ENCODE results near the gene CC2D1A.

The CC2D1A gene

GRCh38 chr19:13906521-13906904, 512 bp downstream of the CC2D1A start:
- H3K27me3 ChIP-seq (ENCODE audit: insufficient read depth, poor library complexity, severe bottlenecking): no peaks in the 10 kb centered on the region
- DNase-seq (ENCODE audit: low read depth in 1 of 2, low spot score in 1 of 2): no peak
- TF ChIP-seq REST (IDR thresholded peaks at IDR 0.05; ENCODE audit: insufficient replicate concordance, low read depth): no peak
- TF ChIP-seq SPI1 (IDR thresholded peaks at IDR 0.05; ENCODE audit: borderline replicate concordance, low read depth): no peak
- TF ChIP-seq POLR2AphosphoS5 (IDR thresholded peaks at IDR 0.05; ENCODE audit: low read depth): no peak
- no peak for TF ChIP-seq GABPA (IDR thresholded peaks at IDR 0.05; ENCODE audit: low read depth)
- no peak for TF ChIP-seq CTCF (IDR thresholded peaks at IDR 0.05; ENCODE audit: insufficient read depth, low read length)
- peak overlapping the region; percentile 91 for H3K4me3 ChIP-seq (replicated peaks; ENCODE audit: insufficient read depth, low read length)
- H3K27ac ChIP-seq (replicated peaks): peak overlapping the region; percentile 70

- Histone ChIP-seq H3K27me3 (ENCODE audit: insufficient read depth, poor library complexity, severe bottlenecking) (no peaks in the 10 kb centered on the region), H3K4me3 (replicated peaks; ENCODE audit: insufficient read depth, low read length) (peak overlapping the region; percentile 91), H3K27ac (replicated peaks) (no peak overlapping the region; the same call in 1 of the 2 replicates)
- no peak for TF ChIP-seq CTCF (IDR thresholded peaks at IDR 0.05; ENCODE audit: insufficient read depth, low read length)
- no peak for TF ChIP-seq REST (IDR thresholded peaks at IDR 0.05; ENCODE audit: insufficient replicate concordance, low read depth)
- TF ChIP-seq POLR2AphosphoS5 (IDR thresholded peaks at IDR 0.05; ENCODE audit: low read depth): no peak
- no peak for TF ChIP-seq GABPA (IDR thresholded peaks at IDR 0.05; ENCODE audit: low read depth)
- no peak for TF ChIP-seq SPI1 (IDR thresholded peaks at IDR 0.05; ENCODE audit: borderline replicate concordance, low read depth)
- no peak for DNase-seq (ENCODE audit: low read depth in 1 of 2, low spot score in 1 of 2)
Observed at GRCh38 chr19:13906910-13907309, 909 bp downstream of the CC2D1A start.

GRCh38 chr19:13908674-13909073, 2.7 kb downstream of the CC2D1A start:
- Histone ChIP-seq H3K4me3 (replicated peaks; ENCODE audit: insufficient read depth, low read length) (no peak overlapping the region), H3K27me3 (ENCODE audit: insufficient read depth, poor library complexity, severe bottlenecking) (no peaks in the 10 kb centered on the region)

More at GRCh38 chr19:13908674-13909073, 2.7 kb downstream of the CC2D1A start:
- H3K27ac ChIP-seq (replicated peaks): no peak overlapping the region
- DNase-seq (ENCODE audit: low read depth in 1 of 2, low spot score in 1 of 2): no peak
- TF ChIP-seq GABPA (IDR thresholded peaks at IDR 0.05; ENCODE audit: low read depth): no peak
- no peak for TF ChIP-seq SPI1 (IDR thresholded peaks at IDR 0.05; ENCODE audit: borderline replicate concordance, low read depth)
- TF ChIP-seq REST (IDR thresholded peaks at IDR 0.05; ENCODE audit: insufficient replicate concordance, low read depth): no peak
- no peak for TF ChIP-seq POLR2AphosphoS5 (IDR thresholded peaks at IDR 0.05; ENCODE audit: low read depth)
- no peak for TF ChIP-seq CTCF (IDR thresholded peaks at IDR 0.05; ENCODE audit: insufficient read depth, low read length)
